H1 (cell line): ENCODE data around the gene CELF5. TPM values are rescaled to one million over a fixed set of nuclear protein-coding genes. Genes with fewer than 3 reads are reported as not detected.

ENCODE experiments used
- CTCF ChIA-PET: fragments of 300-600 bp; sonication (Branson Sonifier 250); formaldehyde crosslinking; loops from one replicate; lab custom pipeline; 2021; ENCODE audit not compliant: partially characterized antibody; lab: Charles Lee
- POLR2A ChIA-PET: fragments of 300-600 bp; sonication (Branson Sonifier 250); formaldehyde crosslinking; loops from one replicate; lab custom pipeline; 2021; ENCODE audit warnings: inconsistent platforms; ENCODE audit not compliant: partially characterized antibody; lab: Charles Lee
- DNase-seq, 2 experiments: peaks; one replicate each; pipeline versions ENCODE4 v3.0.0 to v3.0.0-alpha.2; 2010 to 2022; ENCODE audit warnings: low spot score in 2 of 2, low read depth in 1 of 2, mixed read lengths in 1 of 2
- FAIRE-seq: peaks from 2 replicates; lab custom pipeline; 2011; peaks lifted over from hg19 to GRCh38; lab: Jason Lieb, UNC
- H2AFZ ChIP-seq: 2 replicates; pipeline ENCODE4 v1.8.1; 2012; ENCODE audit warnings: low read length, inconsistent platforms
- H2AK5ac ChIP-seq: 2 replicates; pipeline ENCODE4 v1.6.1; 2013; ENCODE audit warnings: low read depth, low read length
- H2BK120ac ChIP-seq: replicated peaks from 2 replicates; pipeline ENCODE3; 2013; ENCODE audit warnings: low read depth, low read length, inconsistent platforms
- H2BK12ac ChIP-seq: 2 replicates; pipeline ENCODE4 v1.6.1; 2013; ENCODE audit warnings: low read depth, low read length
- H2BK15ac ChIP-seq: 2 replicates; pipeline ENCODE4 v1.6.1; 2013; ENCODE audit warnings: low read length
- H2BK20ac ChIP-seq: 2 replicates; pipeline ENCODE4 v1.6.1; 2013; ENCODE audit warnings: low read length
- H2BK5ac ChIP-seq: 2 replicates; pipeline ENCODE4 v1.6.1; 2013; ENCODE audit warnings: low read depth, low read length
- H3K14ac ChIP-seq: 2 replicates; pipeline ENCODE4 v1.6.1; 2013; ENCODE audit warnings: inconsistent platforms; ENCODE audit not compliant: insufficient read length
- H3K18ac ChIP-seq: 2 replicates; pipeline ENCODE4 v1.6.1; 2013; ENCODE audit warnings: low read length; ENCODE audit errors: extremely low read depth
- H3K23ac ChIP-seq: 2 replicates; pipeline ENCODE4 v1.6.1; 2013; ENCODE audit warnings: inconsistent platforms; ENCODE audit not compliant: insufficient read length
- H3K23me2 ChIP-seq: 2 replicates; pipeline ENCODE4 v1.6.1; 2013; ENCODE audit warnings: low read depth, low read length
- H3K27ac ChIP-seq: 2 replicates; pipeline ENCODE4 v1.6.1; 2011; ENCODE audit warnings: low read depth, low read length, inconsistent platforms
- H3K27me3 ChIP-seq, 4 experiments: replicated peaks in 1 of 4; 1 replicate in 1 of 4; 2 replicates in 3 of 4; pipeline versions ENCODE4 v1.6.1 to v1.8.1; 2011 to 2013; ENCODE audit warnings: low read length in 3 of 4, mild to moderate bottlenecking in 3 of 4, inconsistent platforms in 2 of 4, mixed read lengths in 2 of 4, moderate library complexity in 1 of 4; ENCODE audit not compliant: control insufficient read depth in 3 of 4, insufficient read depth in 3 of 4; ENCODE audit errors: extremely low read depth in 1 of 4
- H3K36me3 ChIP-seq, 4 experiments: 2 replicates each; pipeline versions ENCODE4 v1.6.1 to v1.8.1; 2011 to 2013; ENCODE audit warnings: mild to moderate bottlenecking in 4 of 4, low read length in 3 of 4, moderate library complexity in 2 of 4, control low read depth in 1 of 4, inconsistent platforms in 1 of 4; ENCODE audit not compliant: insufficient read depth in 4 of 4, control insufficient read depth in 2 of 4
- H3K4ac ChIP-seq: replicated peaks from 2 replicates; pipeline ENCODE3; 2013; ENCODE audit warnings: low read length, low read depth, mixed read lengths, inconsistent platforms; ENCODE audit not compliant: insufficient read length
- H3K4me1 ChIP-seq, 4 experiments: replicated peaks in 1 of 4; 1 replicate in 1 of 4; 2 replicates in 3 of 4; pipeline versions ENCODE4 v1.6.1 to v1.8.1; 2011 to 2013; ENCODE audit warnings: low read length in 3 of 4, inconsistent platforms in 2 of 4, mixed read lengths in 1 of 4; ENCODE audit not compliant: insufficient read depth in 4 of 4, control insufficient read depth in 3 of 4
- H3K4me2 ChIP-seq, 2 experiments: 2 replicates each; pipeline versions ENCODE4 v1.6.1 to v1.8.1; 2011 to 2013; ENCODE audit warnings: low read depth in 2 of 2, low read length in 2 of 2, control low read depth in 1 of 2, inconsistent platforms in 1 of 2, mild to moderate bottlenecking in 1 of 2; ENCODE audit not compliant: insufficient read depth in 1 of 2
- H3K4me3 ChIP-seq, 4 experiments: fragments of 200-600, 300-600 bp in 1 of 4; sonication (generic), shearing (Covaris generic), sonication (Bioruptor Twin) in 1 of 4; 2 replicates each; pipeline versions ENCODE4 v1.5.1 to v1.8.1; 2011 to 2016; ENCODE audit warnings: low read length in 4 of 4, low read depth in 3 of 4, control low read depth in 2 of 4, inconsistent platforms in 2 of 4, mild to moderate bottlenecking in 2 of 4, mixed read lengths in 1 of 4, moderate library complexity in 1 of 4; ENCODE audit not compliant: insufficient read depth in 2 of 4; ENCODE audit errors: extremely low read depth in 1 of 4
- H3K56ac ChIP-seq: replicated peaks from 2 replicates; pipeline ENCODE3; 2013; ENCODE audit warnings: low read depth, mild to moderate bottlenecking, mixed read lengths, low read length, inconsistent platforms; ENCODE audit not compliant: insufficient read length
- H3K79me1 ChIP-seq: 2 replicates; pipeline ENCODE4 v1.6.1; 2013; ENCODE audit warnings: low read depth, low read length, control low read depth
- H3K79me2 ChIP-seq, 2 experiments: 2 replicates each; pipeline versions ENCODE4 v1.6.1 to v1.8.1; 2012 to 2013; ENCODE audit warnings: low read length in 2 of 2, mild to moderate bottlenecking in 2 of 2, inconsistent platforms in 1 of 2; ENCODE audit not compliant: insufficient read depth in 2 of 2, control insufficient read depth in 1 of 2
- H3K9ac ChIP-seq, 4 experiments: replicated peaks in 1 of 4; 1 replicate in 1 of 4; 2 replicates in 3 of 4; pipeline versions ENCODE4 v1.6.1 to v1.8.1; 2011 to 2013; ENCODE audit warnings: low read depth in 3 of 4, low read length in 3 of 4, control low read depth in 2 of 4, mild to moderate bottlenecking in 2 of 4, moderate library complexity in 2 of 4, inconsistent platforms in 1 of 4; ENCODE audit errors: extremely low read depth in 1 of 4
- H3K9me3 ChIP-seq, 2 experiments: 2 replicates each; pipeline versions ENCODE4 v1.6.1 to v1.8.1; 2012 to 2013; ENCODE audit warnings: mild to moderate bottlenecking in 2 of 2, moderate library complexity in 2 of 2, control low read depth in 1 of 2, inconsistent platforms in 1 of 2, low read depth in 1 of 2, low read length in 1 of 2, mixed read lengths in 1 of 2; ENCODE audit not compliant: insufficient read depth in 2 of 2
- H4K20me1 ChIP-seq, 2 experiments: replicated peaks in 1 of 2; 2 replicates each; pipeline versions ENCODE3 to v1.8.1; 2011 to 2013; ENCODE audit warnings: inconsistent platforms in 2 of 2, low read length in 2 of 2, mild to moderate bottlenecking in 1 of 2; ENCODE audit not compliant: insufficient read depth in 2 of 2, control insufficient read depth in 1 of 2
- H4K5ac ChIP-seq: 2 replicates; pipeline ENCODE4 v1.6.1; 2013; ENCODE audit warnings: low read length, low read depth, mixed read lengths, inconsistent platforms; ENCODE audit not compliant: insufficient read length
- H4K8ac ChIP-seq: 2 replicates; pipeline ENCODE4 v1.8.0; 2013; ENCODE audit warnings: mild to moderate bottlenecking, moderate library complexity, low read length, inconsistent platforms; ENCODE audit not compliant: insufficient read depth; ENCODE audit errors: extremely low read depth
- H4K91ac ChIP-seq: replicated peaks from 2 replicates; pipeline ENCODE3; 2013; ENCODE audit warnings: low read length, mixed read lengths, inconsistent platforms; ENCODE audit not compliant: insufficient read length
- CHD2 ChIP-seq: IDR thresholded peaks from 2 replicates; pipeline ENCODE4 v1.6.1; 2012; ENCODE audit warnings: low read length, improper control_type of control experiment
- WGBS, 2 experiments: shearing (Covaris generic) in 1 of 2; methylation state at CpG; one replicate each; pipeline versions ENCODE4 v1.1.6 to v1.1.7; 2013 to 2015; ENCODE audit warnings: low lambda C conversion rate in 2 of 2, mixed read lengths in 2 of 2, inconsistent platforms in 1 of 2, low coverage in 1 of 2, missing lambda C conversion rate in 1 of 2; ENCODE audit not compliant: insufficient replicate concordance in 2 of 2, insufficient coverage in 1 of 2, insufficient read length in 1 of 2; ENCODE audit errors: extremely low coverage in 1 of 2, missing lambda C conversion rate in 1 of 2; 5-methylcytosine and 5-hydroxymethylcytosine counted together
- polyA plus RNA-seq, 7 experiments: library from polyadenylated mRNA; depleted of rRNA in 3 of 7; stranded (reverse) in 5 of 7; unstranded in 2 of 7; fragments of >200 nt in 5 of 7; fragments of 200-250 nt in 2 of 7; gene quantifications; 1 replicate in 5 of 7; 2 replicates in 1 of 7; 4 replicates in 1 of 7; pipeline versions ENCODE4 v1.2.1 to v1.2.3, GENCODE V29; 2011 to 2013; ENCODE audit warnings: missing spikeins in 2 of 7, mixed read lengths in 2 of 7
- total RNA-seq: library from RNA; stranded (reverse); fragmentation: NEBNext Ultra II Directional; extraction: Animal tissue kit (Norgen Biotek cat#: 25700); gene quantifications from 2 replicates; pipeline ENCODE4 v1.2.1, GENCODE V29; 2021

CELF5 gene
- total and polyA plus RNA-seq, 2 of the 8 experiments (the other 6 are each of a cell fraction or from before 2014, with no cell fraction given), result 9.8 to 15.0 TPM

GRCh38 chr19:3340340-3340739 is 115.9 kb downstream of the CELF5 start:
- H3K18ac ChIP-seq, result no peak overlapping the region
- H3K56ac ChIP-seq, result no peak overlapping the region
- H4K8ac ChIP-seq, result no peak overlapping the region
- no peak overlapping the region for H3K9ac ChIP-seq
- no peak overlapping the region for H3K4me2 ChIP-seq
- no peaks in the 10 kb centered on the region for H3K9me3 ChIP-seq
- H3K23ac ChIP-seq, result no peak overlapping the region
- POLR2A ChIA-PET, result interaction anchor here (1.5 kb wide), 1 partner anchor 101 kb away, joined by 5 read pairs; no protein-coding TSS in a partner anchor
- no peak overlapping the region; the same call in 1 of the 2 replicates for H2BK12ac ChIP-seq
- H3K4ac ChIP-seq, result no peak overlapping the region
- no peak for FAIRE-seq
- CTCF ChIA-PET, result interaction anchor here (0.6 to 7.3 kb wide), 26 partner anchors 8 to 145 kb away, joined by 3 to 77 read pairs (median 4); partner anchors contain the start of gene SMIM44
- H4K20me1 ChIP-seq, result no peaks in the 10 kb centered on the region
- no peak overlapping the region for H2AK5ac ChIP-seq
- H3K14ac ChIP-seq, result no peak overlapping the region
- 87% methylated on average over 11 of the region's 11 CpGs; no CpG with 5 or more reads in 1 of the 2 experiments for WGBS, 2 experiments
- DNase-seq, result no peak
- TF ChIP-seq CHD2, result no peak
- no peaks in the 10 kb centered on the region for H3K36me3 ChIP-seq
- H2BK5ac ChIP-seq, result no peak overlapping the region
- H3K4me3 ChIP-seq, result no peak overlapping the region
- H3K23me2 ChIP-seq, result no peaks in the 10 kb centered on the region
- H2BK120ac ChIP-seq, result no peak overlapping the region
- H2BK15ac ChIP-seq, result no peak overlapping the region
- no peaks in the 10 kb centered on the region for H3K79me2 ChIP-seq
- peaks cover 0 to 5% (median 1%) of the 10 kb centered on the region in 4 experiments; a peak in 1 of 7 replicates for H3K27me3 ChIP-seq
- no peak overlapping the region for H2BK20ac ChIP-seq
- no peak overlapping the region for H3K27ac ChIP-seq
- no peak overlapping the region for H4K5ac ChIP-seq
- H2AFZ ChIP-seq, result no peak overlapping the region
- H3K4me1 ChIP-seq, result no peaks in the 10 kb centered on the region
- no peaks in the 10 kb centered on the region for H3K79me1 ChIP-seq
- no peak overlapping the region for H4K91ac ChIP-seq
